Left renal pelvis (tissue), 4 donors: ENCODE measurements around the gene UBE2E1. TPM values are rescaled to one million over a fixed set of nuclear protein-coding genes. Genes with fewer than 3 reads are reported as not detected.
"Not testable (repeated sequence)": the region's sequence is repeated elsewhere in the genome, so short reads cannot be mapped to it uniquely, and the experiment has no call there.

Experiments used
- DNase-seq, 4 donors: peaks; one replicate each; pipeline ENCODE4 v3.0.0-alpha.2; 2013; ENCODE audit warnings: low read depth in 4 of 4, low spot score in 3 of 4
- polyA plus RNA-seq, 4 donors: library from polyadenylated mRNA; unstranded; fragments of 120-200 nt; gene quantifications; one replicate each; pipeline ENCODE4 v1.2.1, GENCODE V29; 2013; ENCODE audit not compliant: insufficient read length in 4 of 4

UBE2E1 gene
- polyA plus RNA-seq, 4 donors = 135 to 173 (median 154) TPM

GRCh38 chr3:23837691-23838090 is 31.9 kb downstream of the UBE2E1 start:
- no peak for DNase-seq

- DNase-seq = no peak
Measured at GRCh38 chr3:23840521-23840920, 34.8 kb downstream of the UBE2E1 start.

- DNase-seq = no peak
Measured at GRCh38 chr3:23843869-23844268, 38.1 kb downstream of the UBE2E1 start.

GRCh38 chr3:23845326-23846216 is 39.8 kb downstream of the UBE2E1 start:
- no peak for DNase-seq

GRCh38 chr3:23849462-23849861 is 43.7 kb downstream of the UBE2E1 start:
- not testable (repeated sequence) for DNase-seq

GRCh38 chr3:23856286-23856685 is 50.5 kb downstream of the UBE2E1 start:
- no peak for DNase-seq

GRCh38 chr3:23859012-23859743 is 53.4 kb downstream of the UBE2E1 start:
- DNase-seq = no peak

GRCh38 chr3:23859839-23860382 is 54.2 kb downstream of the UBE2E1 start:
- no peak for DNase-seq

GRCh38 chr3:23861689-23862088 is 55.9 kb downstream of the UBE2E1 start:
- DNase-seq = no peak

- no peak for DNase-seq
Measured at GRCh38 chr3:23863060-23863459, 57.3 kb downstream of the UBE2E1 start.

- DNase-seq = peak in 1 of 4 donors; percentile 26
Measured at GRCh38 chr3:23864931-23865330, 59.2 kb downstream of the UBE2E1 start.

- DNase-seq = peak in 3 of 4 donors; percentile 18 to 49 (median 46)
Measured at GRCh38 chr3:23865595-23866396, 60.0 kb downstream of the UBE2E1 start.

GRCh38 chr3:23867400-23867799 is 61.6 kb downstream of the UBE2E1 start:
- DNase-seq = no peak

- DNase-seq = no peak
Measured at GRCh38 chr3:23867838-23868237, 62.1 kb downstream of the UBE2E1 start.

- no peak for DNase-seq
Measured at GRCh38 chr3:23869977-23870662, 64.4 kb downstream of the UBE2E1 start.

- not testable (repeated sequence) for DNase-seq
Measured at GRCh38 chr3:23870663-23871043, 64.9 kb downstream of the UBE2E1 start.

GRCh38 chr3:23871361-23871760 is 65.6 kb downstream of the UBE2E1 start:
- not testable (repeated sequence) for DNase-seq

- no peak for DNase-seq
Measured at GRCh38 chr3:23872330-23872729, 66.6 kb downstream of the UBE2E1 start.

GRCh38 chr3:23873941-23874340 is 68.2 kb downstream of the UBE2E1 start:
- no peak for DNase-seq
